Spleen (tissue), 11 donors: Measurements from ENCODE around the gene METTL1. TPM values are rescaled to one million over a fixed set of nuclear protein-coding genes. Genes with fewer than 3 reads are reported as not detected.

Source experiments
- DNase-seq: peaks from one replicate; pipeline ENCODE4 v3.0.0-alpha.2; 2020
- H3K27ac ChIP-seq, 8 donors: fragments of 200-600 bp; sonication (generic) in 7 of 8; 1 replicate in 4 of 8; 2 replicates in 4 of 8; pipeline versions ENCODE4 v1.5.0 to v1.8.0; 2016 to 2021; ENCODE audit warnings: inconsistent platforms in 4 of 8, mild to moderate bottlenecking in 4 of 8, moderate library complexity in 1 of 8
- H3K27me3 ChIP-seq, 7 donors: fragments of 200-600 bp; sonication (generic) in 6 of 7; replicated peaks in 1 of 7; 1 replicate in 4 of 7; 2 replicates in 3 of 7; pipeline versions ENCODE4 v1.5.0 to v1.8.0; 2016 to 2021; ENCODE audit warnings: inconsistent platforms in 3 of 7, mild to moderate bottlenecking in 1 of 7
- H3K36me3 ChIP-seq, 6 donors: fragments of 200-600 bp; sonication (generic) in 5 of 6; 1 replicate in 4 of 6; 2 replicates in 2 of 6; pipeline versions ENCODE4 v1.5.0 to v1.8.0; 2016 to 2021; ENCODE audit warnings: inconsistent platforms in 2 of 6
- H3K4me1 ChIP-seq, 6 donors: fragments of 200-600 bp; sonication (generic) in 5 of 6; 1 replicate in 3 of 6; 2 replicates in 3 of 6; pipeline versions ENCODE4 v1.5.0 to v1.8.0; 2016 to 2021; ENCODE audit warnings: inconsistent platforms in 3 of 6
- H3K4me3 ChIP-seq, 8 donors: fragments of 200-600 bp; sonication (generic) in 7 of 8; 1 replicate in 4 of 8; 2 replicates in 4 of 8; pipeline versions ENCODE4 v1.5.0 to v1.8.0; 2016 to 2021; ENCODE audit warnings: inconsistent platforms in 4 of 8, mild to moderate bottlenecking in 4 of 8, moderate library complexity in 2 of 8
- H3K9me3 ChIP-seq, 8 donors: fragments of 200-600 bp; sonication (generic) in 7 of 8; 1 replicate in 4 of 8; 2 replicates in 4 of 8; pipeline versions ENCODE4 v1.5.0 to v1.8.0; 2016 to 2021; ENCODE audit warnings: inconsistent platforms in 4 of 8
- CTCF ChIP-seq, 11 experiments: fragments of 200-600 bp in 7 of 11; fragments of 450-650 bp in 4 of 11; sonication (generic) in 4 of 11; IDR thresholded peaks in 8 of 11; conservative IDR thresholded peaks in 3 of 11; 1 replicate in 7 of 11; 2 replicates in 4 of 11; pipeline versions ENCODE4 v1.4.0 to v1.8.0; 2016 to 2021; ENCODE audit warnings: antibody characterized with exemption in 11 of 11, inconsistent platforms in 4 of 11, mild to moderate bottlenecking in 1 of 11
- POLR2A ChIP-seq, 3 donors: fragments of 450-650 bp; IDR thresholded peaks; one replicate each; pipeline ENCODE4 v1.5.1; 2017; ENCODE audit warnings: antibody characterized with exemption in 3 of 3, mild to moderate bottlenecking in 1 of 3
- POLR2AphosphoS5 ChIP-seq, 3 donors: sonication (generic); formaldehyde crosslinking; IDR thresholded peaks; one replicate each; pipeline ENCODE4 v1.5.1; 2017; ENCODE audit warnings: antibody characterized with exemption in 3 of 3
- WGBS, 5 donors: extraction: QIAGEN DNeasy Blood & Tissue Kit in 3 of 5; methylation state at CpG; one replicate each; pipeline versions ENCODE4 v1.1.5 to v1.1.7; 2013 to 2018; 5-methylcytosine and 5-hydroxymethylcytosine counted together
- intact Hi-C: fragments of 100-400 bp; cut with DNase I; formaldehyde crosslinking; loops from one replicate; pipeline ENCODE4 v1.15.0; 2023; ENCODE audit warnings: low total_unique reads
- polyA plus RNA-seq, 3 donors: library from polyadenylated mRNA; stranded (reverse); fragments of 200-250 nt; gene quantifications; one replicate each; pipeline ENCODE4 v1.2.1, GENCODE V29; 2013
- total RNA-seq, 7 donors: library from RNA; depleted of rRNA in 3 of 7; stranded (reverse); fragments of >200 nt in 3 of 7; fragmentation: NEBNext Ultra II Directional in 4 of 7; extraction: Animal tissue kit (Norgen Biotek cat#: 25700) in 4 of 7; gene quantifications; one replicate each; pipeline versions ENCODE4 v1.1.0 to v1.2.1, GENCODE V29; 2016 to 2021
- donor health status: healthy with polysubstance abuse.
- donor health status: DM: no; HTN: no; CAD: no; lungs with moderate emphysema.
- donor health status: DM: no; HTN: no; CAD: no.
- donor health status: Bipolar disorder and iron deficiency.
- donor health status: healthy.
- donor health status: DM: no; HTN: no; CAD: no.
- donor health status: DM: yes; HTN: yes; CAD: no.

METTL1 gene
- total and polyA plus RNA-seq, 10 donors, result 4.9 to 22.0 (median 14.5) TPM

DNA sequence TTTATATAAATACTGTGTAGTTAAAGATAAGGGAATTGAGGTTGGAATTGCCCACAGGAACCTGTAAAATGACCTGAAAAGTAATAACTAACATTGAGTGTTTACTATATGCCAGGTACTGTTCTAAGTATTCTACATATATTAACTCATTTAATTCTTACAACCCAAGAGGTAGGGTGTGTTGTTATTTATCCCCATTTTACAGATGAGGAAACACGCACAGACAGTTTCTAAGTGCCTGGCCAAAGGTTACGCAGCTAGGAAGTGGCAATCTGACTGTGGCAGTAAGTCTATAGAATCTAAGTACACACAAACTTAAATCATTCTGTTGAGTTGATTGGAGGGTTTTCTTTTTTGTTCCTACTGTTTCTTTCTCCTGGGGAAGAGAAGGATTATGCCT lies 28.1 kb downstream of the METTL1 start:
- TF ChIP-seq CTCF (IDR thresholded peaks at IDR 0.05 in 8 of 11, conservative IDR thresholded peaks at IDR 0.05 in 3 of 11) (no peak), POLR2A (IDR thresholded peaks at IDR 0.05) (no peak)
- intact Hi-C loops, result no loop called here
- peaks cover 18 to 71% (median 61%) of the 10 kb centered on the region in 6 donors for H3K4me1 ChIP-seq
- no peak for DNase-seq
- H3K9me3 ChIP-seq, result no peaks in the 10 kb centered on the region
- peak overlapping the region in 1 of 8 donors; percentile 78 for H3K4me3 ChIP-seq
- peak overlapping the region in 5 of 8 donors; percentile 86 to 94 (median 92) for H3K27ac ChIP-seq
- 73 to 92% (median 74%) methylated on average over 2 of the region's 2 CpGs for WGBS, 5 donors
- H3K36me3 ChIP-seq, result peaks cover 0 to 44% (median 22%) of the 10 kb centered on the region in 6 donors
- H3K27me3 ChIP-seq, result peaks cover 0 to 14% (median under 1%) of the 10 kb centered on the region in 7 donors

- H3K4me1 ChIP-seq, result peaks cover 25 to 88% (median 72%) of the 10 kb centered on the region in 6 donors
- intact Hi-C loops, result no loop called here
These were observed 29.8 kb downstream of the METTL1 start for GRCh38 chr12:57741844-57742738.

GRCh38 chr12:57741413-57741789 lies 30.5 kb downstream of the METTL1 start:
- WGBS, 5 donors, result 0 to 25% (median 19%) methylated on average over 1 of the region's 1 CpG
- Histone ChIP-seq H3K27me3 (peaks cover 0 to 37% (median 21%) of the 10 kb centered on the region in 7 donors), H3K4me3 (peak overlapping the region; percentile 33 to 76 (median 54)), H3K27ac (peak overlapping the region; percentile 23 to 90 (median 82)), H3K36me3 (peaks cover 0 to 44% (median 14%) of the 10 kb centered on the region in 6 donors), H3K9me3 (no peaks in the 10 kb centered on the region), H3K4me1 (peaks cover 32 to 95% (median 76%) of the 10 kb centered on the region in 6 donors)
- intact Hi-C loops, result no loop called here
- DNase-seq, result peak; percentile 51
- TF ChIP-seq CTCF (IDR thresholded peaks at IDR 0.05 in 8 of 11, conservative IDR thresholded peaks at IDR 0.05 in 3 of 11), result no peak
- TF ChIP-seq POLR2A (IDR thresholded peaks at IDR 0.05), result no peak
- TF ChIP-seq POLR2AphosphoS5 (IDR thresholded peaks at IDR 0.05), result no peak

More at GRCh38 chr12:57741844-57742738, 29.8 kb downstream of the METTL1 start:
- TF ChIP-seq POLR2AphosphoS5 (IDR thresholded peaks at IDR 0.05), result peak; percentile 52 to 61 (median 56)
- TF ChIP-seq CTCF (IDR thresholded peaks at IDR 0.05 in 8 of 11, conservative IDR thresholded peaks at IDR 0.05 in 3 of 11), result peak; percentile 16 to 74 (median 63)
- no peak for TF ChIP-seq POLR2A (IDR thresholded peaks at IDR 0.05)
- peaks cover 0 to 44% (median 16%) of the 10 kb centered on the region in 6 donors for H3K36me3 ChIP-seq
- peaks cover 0 to 31% (median 18%) of the 10 kb centered on the region in 7 donors for H3K27me3 ChIP-seq
- 19 to 27% (median 26%) methylated on average over 14 of the region's 14 CpGs for WGBS, 5 donors
- peak overlapping the region; percentile 33 to 76 (median 54) for H3K4me3 ChIP-seq
- H3K27ac ChIP-seq, result peak overlapping the region; percentile 23 to 90 (median 82)
- peak; percentile 95 for DNase-seq
- no peaks in the 10 kb centered on the region for H3K9me3 ChIP-seq
